Right lobe of liver (tissue), 6 donors: Measurements from ENCODE around the gene RFPL1. TPM values are rescaled to one million over a fixed set of nuclear protein-coding genes. Genes with fewer than 3 reads are reported as not detected.

Source experiments
- ATAC-seq, 4 donors: fragments of 200-7000 bp; cut with Tn5 transposase; one replicate each; pipeline ENCODE4 v1.9.1; 2020; ENCODE audit warnings: mild to moderate bottlenecking in 4 of 4, moderate library complexity in 4 of 4
- DNase-seq, 3 donors: peaks; one replicate each; pipeline ENCODE4 v3.0.0-alpha.2; 2020
- H3K27ac ChIP-seq, 3 donors: fragments of 200-600 bp; one replicate each; pipeline ENCODE4 v1.8.0; 2022
- H3K27me3 ChIP-seq, 2 donors: fragments of 200-600 bp; one replicate each; pipeline ENCODE4 v1.8.0; 2022
- H3K36me3 ChIP-seq, 4 donors: fragments of 200-600 bp; sonication (generic) in 1 of 4; one replicate each; pipeline versions ENCODE4 v1.5.1 to v1.8.0; 2017 to 2022; ENCODE audit warnings: control low read depth in 1 of 4
- H3K4me1 ChIP-seq, 4 donors: fragments of 200-600 bp; sonication (generic) in 1 of 4; one replicate each; pipeline versions ENCODE4 v1.5.1 to v1.8.0; 2017 to 2022; ENCODE audit warnings: control low read depth in 1 of 4
- H3K4me3 ChIP-seq, 3 donors: fragments of 200-600 bp; one replicate each; pipeline ENCODE4 v1.8.0; 2022
- H3K9me3 ChIP-seq, 4 donors: fragments of 200-600 bp; sonication (generic) in 1 of 4; one replicate each; pipeline versions ENCODE4 v1.5.1 to v1.8.0; 2017 to 2022; ENCODE audit warnings: control low read depth in 1 of 4
- POLR2A ChIP-seq: fragments of 450-650 bp; IDR thresholded peaks from one replicate; pipeline ENCODE4 v1.6.1; 2017; ENCODE audit warnings: antibody characterized with exemption, mild to moderate bottlenecking
- WGBS: methylation state at CpG from one replicate; pipeline ENCODE4 v1.1.6; 2018; ENCODE audit warnings: low coverage, low lambda C conversion rate; ENCODE audit not compliant: insufficient coverage; ENCODE audit errors: missing lambda C conversion rate; 5-methylcytosine and 5-hydroxymethylcytosine counted together
- intact Hi-C, 2 donors: fragments of 100-400 bp; cut with DNase I; formaldehyde crosslinking; loops; one replicate each; pipeline versions ENCODE4 v1.11.2 to v1.14.1; 2022
- total RNA-seq, 6 experiments: library from RNA; depleted of rRNA in 2 of 6; stranded (reverse); fragments of >200 nt in 2 of 6; fragmentation: NEBNext Ultra II Directional in 3 of 6; extraction: Animal tissue kit (Norgen Biotek cat#: 25700) in 3 of 6; gene quantifications; one replicate each; pipeline versions ENCODE4 v1.1.0 to v1.2.4, GENCODE V29; 2016 to 2023
- TF ChIP-seq, protein P1 (sequence below), 4 donors: fragments of 200-600 bp in 3 of 4; fragments of 450-650 bp in 1 of 4; IDR thresholded peaks; one replicate each; pipeline versions ENCODE4 v1.5.1 to v1.8.0; 2016 to 2022; ENCODE audit warnings: antibody characterized with exemption in 4 of 4, mild to moderate bottlenecking in 2 of 4
- donor health status: DM: no; HTN: yes; CAD: no.
- donor health status: DM: no; HTN: no; CAD: no.
- donor health status: DM: no; HTN: no; CAD: no.
- donor health status: DM: no; HTN: yes; CAD: no.
- donor health status: DM: no; HTN: yes; CAD: no.

The RFPL1 gene
- total RNA-seq, 6 experiments from 2014 or later = 0.35 to 0.37 TPM; not detected in 4

DNA sequence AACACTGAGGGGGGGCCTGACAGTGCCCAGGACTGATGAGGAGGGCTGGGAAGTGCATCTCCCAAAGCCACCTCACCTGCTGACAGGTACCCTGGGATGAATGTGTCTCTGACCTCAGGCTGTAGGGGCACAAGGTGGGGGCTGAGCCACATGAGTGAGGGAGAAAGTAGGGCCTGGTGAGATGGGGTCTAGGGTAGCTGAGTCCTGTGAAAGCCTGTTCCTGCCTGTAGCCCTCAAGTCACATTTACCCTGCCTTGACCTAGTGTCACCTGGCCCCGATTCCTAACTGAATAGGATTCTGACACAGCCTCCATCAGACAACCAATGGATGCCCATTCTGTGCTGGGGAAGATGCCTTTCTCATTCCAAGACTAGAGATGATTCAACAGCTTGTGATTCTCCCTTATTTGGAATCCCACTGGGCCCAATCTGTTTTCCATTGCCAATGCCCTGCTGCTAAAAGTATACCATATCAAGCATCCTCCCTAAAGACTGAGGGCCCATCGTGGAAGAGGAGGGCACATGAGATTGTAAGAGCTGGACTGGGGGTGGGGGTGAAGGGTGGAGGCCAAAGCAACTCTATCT is 11.1 kb upstream of the RFPL1 start:
- no peak for DNase-seq
- intact Hi-C loops = no loop called here
- H3K4me3 ChIP-seq = no peak overlapping the region
- 56% methylated on average over 1 of the region's 2 CpGs for WGBS
- peak in 1 of 4 donors; percentile 16 for ATAC-seq
- no peaks in the 10 kb centered on the region for H3K27me3 ChIP-seq
- no peaks in the 10 kb centered on the region for H3K9me3 ChIP-seq
- no peaks in the 10 kb centered on the region for H3K36me3 ChIP-seq
- H3K27ac ChIP-seq = no peak overlapping the region
- TF ChIP-seq, protein P1, sequence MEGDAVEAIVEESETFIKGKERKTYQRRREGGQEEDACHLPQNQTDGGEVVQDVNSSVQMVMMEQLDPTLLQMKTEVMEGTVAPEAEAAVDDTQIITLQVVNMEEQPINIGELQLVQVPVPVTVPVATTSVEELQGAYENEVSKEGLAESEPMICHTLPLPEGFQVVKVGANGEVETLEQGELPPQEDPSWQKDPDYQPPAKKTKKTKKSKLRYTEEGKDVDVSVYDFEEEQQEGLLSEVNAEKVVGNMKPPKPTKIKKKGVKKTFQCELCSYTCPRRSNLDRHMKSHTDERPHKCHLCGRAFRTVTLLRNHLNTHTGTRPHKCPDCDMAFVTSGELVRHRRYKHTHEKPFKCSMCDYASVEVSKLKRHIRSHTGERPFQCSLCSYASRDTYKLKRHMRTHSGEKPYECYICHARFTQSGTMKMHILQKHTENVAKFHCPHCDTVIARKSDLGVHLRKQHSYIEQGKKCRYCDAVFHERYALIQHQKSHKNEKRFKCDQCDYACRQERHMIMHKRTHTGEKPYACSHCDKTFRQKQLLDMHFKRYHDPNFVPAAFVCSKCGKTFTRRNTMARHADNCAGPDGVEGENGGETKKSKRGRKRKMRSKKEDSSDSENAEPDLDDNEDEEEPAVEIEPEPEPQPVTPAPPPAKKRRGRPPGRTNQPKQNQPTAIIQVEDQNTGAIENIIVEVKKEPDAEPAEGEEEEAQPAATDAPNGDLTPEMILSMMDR (IDR thresholded peaks at IDR 0.05) = no peak
- TF ChIP-seq POLR2A = no peak
- no peaks in the 10 kb centered on the region for H3K4me1 ChIP-seq

DNA sequence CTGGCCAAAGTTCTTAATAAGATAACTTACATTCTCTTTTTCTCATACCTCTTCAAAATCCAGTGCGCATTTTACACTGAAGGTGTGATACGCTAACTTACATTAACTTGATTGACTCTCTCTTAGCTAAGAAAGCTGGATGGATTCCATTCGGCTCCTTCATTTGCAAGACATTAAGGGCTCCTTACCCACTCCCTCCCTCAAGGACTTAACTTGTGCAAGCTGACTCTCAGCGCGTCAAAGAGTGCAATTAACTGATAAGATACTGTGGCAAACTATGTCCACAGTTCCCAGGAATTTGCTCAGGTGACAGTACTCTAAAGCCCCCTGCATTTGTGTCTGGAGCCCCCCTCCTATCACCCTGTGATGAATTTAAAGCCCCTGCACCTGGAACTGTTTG is 6.4 kb upstream of the RFPL1 start:
- 67% methylated on average over 5 of the region's 5 CpGs for WGBS
- ATAC-seq = no peak
- DNase-seq = no peak
- TF ChIP-seq, protein P1 (IDR thresholded peaks at IDR 0.05) = no peak
- TF ChIP-seq POLR2A = no peak
- Histone ChIP-seq H3K27ac (no peak overlapping the region), H3K4me3 (no peak overlapping the region), H3K36me3 (no peaks in the 10 kb centered on the region), H3K4me1 (no peaks in the 10 kb centered on the region), H3K9me3 (no peaks in the 10 kb centered on the region), H3K27me3 (no peaks in the 10 kb centered on the region)
- intact Hi-C loops = no loop called here

- Histone ChIP-seq H3K9me3 (no peaks in the 10 kb centered on the region), H3K36me3 (no peaks in the 10 kb centered on the region), H3K4me3 (no peak overlapping the region), H3K27ac (no peak overlapping the region), H3K4me1 (no peaks in the 10 kb centered on the region), H3K27me3 (no peaks in the 10 kb centered on the region)
- 93% methylated on average over 3 of the region's 3 CpGs for WGBS
- no peak for ATAC-seq
- intact Hi-C loops = no loop called here
- TF ChIP-seq POLR2A = no peak
- TF ChIP-seq, protein P1 (IDR thresholded peaks at IDR 0.05) = no peak
- no peak for DNase-seq
Observed at GRCh38 chr22:29433856-29434255, 4.5 kb upstream of the RFPL1 start.

DNA sequence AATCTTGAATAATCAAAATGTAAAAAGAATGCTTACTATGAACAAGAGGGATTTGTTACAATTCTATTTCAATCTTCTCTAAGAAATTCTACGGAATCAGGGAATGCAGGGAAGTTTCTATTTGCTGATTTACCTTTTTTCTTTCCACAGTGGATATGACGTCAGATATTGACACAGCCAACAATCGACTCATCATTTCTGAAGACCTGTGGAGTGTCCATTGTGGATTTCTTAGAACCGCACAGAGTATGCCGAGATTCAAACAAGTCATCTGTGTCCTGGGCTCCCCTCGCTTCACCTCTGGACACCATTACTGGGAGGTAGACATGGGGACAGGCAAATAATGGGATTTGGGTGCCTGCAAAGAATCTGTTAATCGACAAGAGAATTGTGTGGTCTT is 4.1 kb upstream of the RFPL1 start:
- DNase-seq (no peak), ATAC-seq (no peak)
- 58% methylated on average over 7 of the region's 7 CpGs for WGBS
- intact Hi-C loops = no loop called here
- H3K4me1 ChIP-seq = no peaks in the 10 kb centered on the region
- no peaks in the 10 kb centered on the region for H3K9me3 ChIP-seq
- no peaks in the 10 kb centered on the region for H3K27me3 ChIP-seq
- no peak for TF ChIP-seq POLR2A
- TF ChIP-seq, protein P1 (IDR thresholded peaks at IDR 0.05) = no peak
- H3K36me3 ChIP-seq = no peaks in the 10 kb centered on the region
- H3K27ac ChIP-seq = no peak overlapping the region
- H3K4me3 ChIP-seq = no peak overlapping the region
